Measurements from ENCODE around the gene DIAPH3. TPM values are rescaled to one million over a fixed set of nuclear protein-coding genes. Genes with fewer than 3 reads are reported as not detected.

DIAPH3 gene
- total and polyA plus RNA-seq, 2 donors (not counting 1 experiment from before 2014, with no cell fraction given): 0.03 to 0.10 TPM

DNA sequence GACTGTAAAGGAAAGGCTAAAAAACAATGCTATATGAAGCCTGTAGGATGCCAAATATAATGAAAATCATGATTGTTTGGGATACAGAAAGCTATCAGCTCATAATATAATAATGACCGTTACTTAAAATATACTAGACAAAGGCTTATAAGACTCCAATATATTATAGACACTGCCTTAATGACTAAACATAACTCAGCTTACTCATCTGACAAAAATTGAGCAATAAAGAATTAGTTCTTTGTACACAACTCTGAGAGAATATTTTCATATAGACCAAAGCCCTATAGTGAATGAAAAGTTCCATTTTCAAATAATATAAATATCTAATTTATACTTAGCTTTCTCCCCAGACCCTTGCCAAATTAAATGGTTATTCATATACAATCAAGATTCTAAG is 283.3 kb downstream of the DIAPH3 start:
- no peak overlapping the region for H3K4me3 ChIP-seq (ENCODE audit: control extremely low read depth in 1 of 5, extremely low read depth in 1 of 5, insufficient read depth in 1 of 5, low read depth in 2 of 5, low read length in 4 of 5)
- Mint-ChIP-seq H3K27me3 (no peaks in the 10 kb centered on the region), H3K27ac (no peak overlapping the region), H3K4me1 (no peaks in the 10 kb centered on the region), H3K4me3 (no peak overlapping the region), H3K9me3 (ENCODE audit: insufficient read depth) (no peaks in the 10 kb centered on the region)
- H2AFZ ChIP-seq (ENCODE audit: insufficient read depth, low read depth, low read length, poor library complexity, severe bottlenecking): no peak overlapping the region
- TF ChIP-seq CTCF (IDR thresholded peaks at IDR 0.05) (no peak), EZH2 (IDR thresholded peaks at IDR 0.05; ENCODE audit: borderline replicate concordance, insufficient read depth, low read depth, low read length, poor library complexity, severe bottlenecking) (no peak)
- no peaks in the 10 kb centered on the region for H3K27me3 ChIP-seq (replicated peaks in 1 of 4; ENCODE audit: control extremely low read depth in 1 of 4, control insufficient read depth in 3 of 4, insufficient read depth in 4 of 4, low read length in 3 of 4)
- CTCF ChIA-PET: interaction anchor here (0.9 kb wide), 1 partner anchor 9 kb away, joined by 3 read pairs; no protein-coding TSS in a partner anchor
- no peak overlapping the region for H3K27ac ChIP-seq (ENCODE audit: low read length in 2 of 2)
- POLR2A ChIA-PET: no interaction called here
- WGBS (ENCODE audit: insufficient coverage): no CpG with 5 or more reads among the region's 1 CpG
- H3K4me2 ChIP-seq (replicated peaks; ENCODE audit: low read depth, low read length, poor library complexity, severe bottlenecking): no peak overlapping the region
- no peak for ATAC-seq (ENCODE audit: low read depth)
- no peak for DNase-seq
- H3K9me3 ChIP-seq (ENCODE audit: control extremely low read depth in 1 of 3, control insufficient read depth in 2 of 3, insufficient read depth in 1 of 3, low read length in 2 of 3): no peaks in the 10 kb centered on the region
- no peaks in the 10 kb centered on the region for H4K20me1 ChIP-seq (ENCODE audit: control insufficient read depth, insufficient read depth, low read length, poor library complexity, severe bottlenecking)
- H3K36me3 ChIP-seq (replicated peaks in 1 of 2; ENCODE audit: control extremely low read depth in 1 of 2, control insufficient read depth in 1 of 2, extremely low read depth in 1 of 2, insufficient read depth in 2 of 2, low read length in 1 of 2): no peaks in the 10 kb centered on the region
- no peaks in the 10 kb centered on the region for H3K4me1 ChIP-seq (ENCODE audit: control insufficient read depth in 2 of 2, insufficient read depth in 2 of 2, low read length in 2 of 2)
- no peak overlapping the region for H3K9ac ChIP-seq (ENCODE audit: low read length)
- intact Hi-C loops (cut with micrococcal nuclease): no loop called here
- no peaks in the 10 kb centered on the region for H3K79me2 ChIP-seq (ENCODE audit: control insufficient read depth, insufficient read depth, low read length)

- CTCF ChIA-PET: no interaction called here
- WGBS (ENCODE audit: insufficient coverage): 100% methylated on average over 1 of the region's 4 CpGs
- Mint-ChIP-seq H3K27me3 (no peaks in the 10 kb centered on the region), H3K4me1 (no peaks in the 10 kb centered on the region), H3K4me3 (no peak overlapping the region), H3K9me3 (ENCODE audit: insufficient read depth) (no peaks in the 10 kb centered on the region), H3K27ac (no peak overlapping the region)
- Histone ChIP-seq H3K79me2 (ENCODE audit: control insufficient read depth, insufficient read depth, low read length) (no peaks in the 10 kb centered on the region), H3K4me1 (ENCODE audit: control insufficient read depth in 2 of 2, insufficient read depth in 2 of 2, low read length in 2 of 2) (no peaks in the 10 kb centered on the region), H2AFZ (ENCODE audit: insufficient read depth, low read depth, low read length, poor library complexity, severe bottlenecking) (no peak overlapping the region), H3K4me2 (replicated peaks; ENCODE audit: low read depth, low read length, poor library complexity, severe bottlenecking) (no peak overlapping the region), H3K9me3 (ENCODE audit: control extremely low read depth in 1 of 3, control insufficient read depth in 2 of 3, insufficient read depth in 1 of 3, low read length in 2 of 3) (no peaks in the 10 kb centered on the region), H3K9ac (ENCODE audit: low read length) (no peak overlapping the region), H3K27me3 (replicated peaks in 1 of 4; ENCODE audit: control extremely low read depth in 1 of 4, control insufficient read depth in 3 of 4, insufficient read depth in 4 of 4, low read length in 3 of 4) (no peaks in the 10 kb centered on the region), H3K36me3 (replicated peaks in 1 of 2; ENCODE audit: control extremely low read depth in 1 of 2, control insufficient read depth in 1 of 2, extremely low read depth in 1 of 2, insufficient read depth in 2 of 2, low read length in 1 of 2) (no peaks in the 10 kb centered on the region), H3K4me3 (ENCODE audit: control extremely low read depth in 1 of 5, extremely low read depth in 1 of 5, insufficient read depth in 1 of 5, low read depth in 2 of 5, low read length in 4 of 5) (no peak overlapping the region), H4K20me1 (ENCODE audit: control insufficient read depth, insufficient read depth, low read length, poor library complexity, severe bottlenecking) (no peaks in the 10 kb centered on the region), H3K27ac (ENCODE audit: low read length in 2 of 2) (no peak overlapping the region)
- no peak for TF ChIP-seq CTCF (IDR thresholded peaks at IDR 0.05)
- no peak for TF ChIP-seq EZH2 (IDR thresholded peaks at IDR 0.05; ENCODE audit: borderline replicate concordance, insufficient read depth, low read depth, low read length, poor library complexity, severe bottlenecking)
- intact Hi-C loops (cut with micrococcal nuclease): no loop called here
- DNase-seq (no peak), ATAC-seq (ENCODE audit: low read depth) (no peak)
- POLR2A ChIA-PET: no interaction called here
Observed at GRCh38 chr13:59879281-59879680, 284.4 kb downstream of the DIAPH3 start.
